GM12878 (cell line): ENCODE data around the gene NRAS. TPM values are rescaled to one million over a fixed set of nuclear protein-coding genes. Genes with fewer than 3 reads are reported as not detected.

ENCODE experiments used
- ATAC-seq: fragments of 200-7000 bp; cut with Tn5 transposase; 3 replicates; pipeline ENCODE4 v1.9.1; 2020; ENCODE audit warnings: mild to moderate bottlenecking, moderate library complexity
- BruUV-seq: library from RNA; stranded (reverse); fragments of 400-500 nt; replicated peaks from 2 replicates; lab custom pipeline; 2021; lab: Mats Ljungman, UMichigan
- CTCF ChIA-PET: fragments of 300-600 bp; sonication (Branson Sonifier 250); formaldehyde crosslinking; extraction: SDS; loops from one replicate; lab custom pipeline; 2021; ENCODE audit warnings: inconsistent platforms; lab: Yijun Ruan, JAX
- POLR2A ChIA-PET: fragments of 350-600 bp; formaldehyde crosslinking; extraction: SDS; loops from one replicate; lab custom pipeline; 2021; ENCODE audit warnings: inconsistent platforms; lab: Charles Lee
- RAD21 ChIA-PET: fragments of 300-600 bp; sonication (Branson Sonifier 250); formaldehyde crosslinking; loops from one replicate; lab custom pipeline; 2023; ENCODE audit warnings: antibody characterized with exemption; ENCODE audit not compliant: unreplicated experiment; lab: Charles Lee
- SMC1A ChIA-PET: fragments of 300-600 bp; sonication (Branson Sonifier 250); formaldehyde crosslinking; loops from one replicate; lab custom pipeline; 2023; ENCODE audit not compliant: unreplicated experiment, uncharacterized antibody; lab: Charles Lee
- DNase-seq: peaks from one replicate; pipeline ENCODE4 v3.0.0-alpha.2; 2011; ENCODE audit warnings: low read depth, low spot score
- FAIRE-seq: peaks from 3 replicates; lab custom pipeline; 2011; peaks lifted over from hg19 to GRCh38; lab: Jason Lieb, UNC
- H2AFZ ChIP-seq: 2 replicates; pipeline ENCODE4 v1.6.0; 2011; ENCODE audit warnings: low read depth, low read length, control low read depth; ENCODE audit not compliant: control insufficient read depth
- H3K27ac ChIP-seq: 2 replicates; pipeline ENCODE4 v1.5.1; 2011; ENCODE audit warnings: control low read depth; ENCODE audit not compliant: control insufficient read depth, insufficient read depth
- H3K27me3 ChIP-seq, 2 experiments: replicated peaks in 1 of 2; 2 replicates each; pipeline versions ENCODE4 v1.6.0 to v1.6.1; 2011; ENCODE audit warnings: low read length in 1 of 2; ENCODE audit not compliant: control insufficient read depth in 2 of 2, insufficient read depth in 2 of 2
- H3K36me3 ChIP-seq, 2 experiments: 2 replicates each; pipeline ENCODE4 v1.5.1; 2011; ENCODE audit warnings: low read length in 1 of 2; ENCODE audit not compliant: control insufficient read depth in 2 of 2, insufficient read depth in 2 of 2
- H3K4me1 ChIP-seq: 2 replicates; pipeline ENCODE4 v1.6.1; 2011; ENCODE audit warnings: mild to moderate bottlenecking, low read length, moderate library complexity, mixed read lengths; ENCODE audit not compliant: control insufficient read depth, insufficient read depth
- H3K4me2 ChIP-seq: 2 replicates; pipeline ENCODE4 v1.6.0; 2011; ENCODE audit warnings: control low read depth; ENCODE audit not compliant: control insufficient read depth, insufficient read depth
- H3K4me3 ChIP-seq: fragments of 200-600 bp; sonication (generic); 2 replicates; pipeline ENCODE4 v1.5.1; 2016
- H3K79me2 ChIP-seq: 2 replicates; pipeline ENCODE4 v1.6.0; 2011; ENCODE audit warnings: low read length; ENCODE audit not compliant: control insufficient read depth, insufficient read depth
- H3K9ac ChIP-seq: 2 replicates; pipeline ENCODE4 v1.8.0; 2011; ENCODE audit warnings: low read length, control low read depth, mixed read lengths; ENCODE audit not compliant: control insufficient read depth, insufficient read depth
- H3K9me3 ChIP-seq: replicated peaks from 3 replicates; pipeline ENCODE4 v1.5.1; 2011; ENCODE audit warnings: mild to moderate bottlenecking, low read length; ENCODE audit not compliant: control insufficient read depth, insufficient read depth
- H4K20me1 ChIP-seq: 2 replicates; pipeline ENCODE4 v1.6.0; 2011; ENCODE audit not compliant: control insufficient read depth, insufficient read depth
- EGR1 ChIP-seq, 2 experiments: IDR thresholded peaks; 1 replicate in 1 of 2; 2 replicates in 1 of 2; pipeline ENCODE4 v1.6.1; 2011 to 2012; ENCODE audit warnings: low read depth in 2 of 2, low read length in 2 of 2, borderline replicate concordance in 1 of 2, mild to moderate bottlenecking in 1 of 2, moderate library complexity in 1 of 2
- MTA2 ChIP-seq: fragments of 450-650 bp; IDR thresholded peaks from 2 replicates; pipeline ENCODE4 v1.6.1; 2016; ENCODE audit warnings: low read depth, mild to moderate bottlenecking, moderate library complexity
- NFYB ChIP-seq: IDR thresholded peaks from 2 replicates; pipeline ENCODE4 v1.6.1; 2011; ENCODE audit warnings: low read depth, mild to moderate bottlenecking, low read length, improper control_type of control experiment, moderate library complexity; ENCODE audit not compliant: insufficient read depth
- WRNIP1 ChIP-seq: IDR thresholded peaks from 2 replicates; pipeline ENCODE4 v1.6.1; 2011; ENCODE audit warnings: low read depth, low read length, improper control_type of control experiment, borderline replicate concordance
- ZNF207 ChIP-seq: fragments of 450-650 bp; IDR thresholded peaks from 2 replicates; pipeline ENCODE4 v1.6.1; 2014; ENCODE audit warnings: antibody characterized with exemption, mild to moderate bottlenecking, borderline replicate concordance
- WGBS: methylation state at CpG from one replicate; pipeline ENCODE4 v1.1.6; 2016; ENCODE audit warnings: low lambda C conversion rate; ENCODE audit not compliant: insufficient replicate concordance, insufficient coverage; ENCODE audit errors: missing lambda C conversion rate; 5-methylcytosine and 5-hydroxymethylcytosine counted together
- in situ Hi-C: fragments of 300-500 bp; cut with MboI; formaldehyde crosslinking; loops from 9 replicates; pipeline ENCODE4 v1.14.3; 2018; ENCODE audit warnings: mixed read lengths
- intact Hi-C: fragments of 100-400 bp; cut with micrococcal nuclease; formaldehyde crosslinking; loops from one replicate; pipeline ENCODE4 v1.14.2; 2022; ENCODE audit not compliant: unreplicated experiment
- polyA plus RNA-seq, 11 experiments: library from polyadenylated mRNA; depleted of rRNA in 4 of 11; unstranded in 6 of 11; stranded (reverse) in 5 of 11; fragments of >200 nt; fragmentation: Nextera tagmentation in 4 of 11; fragmentation: Illumina TruSeq in 1 of 11; extraction: Ambion mirVana in 4 of 11; extraction: Trizol in 1 of 11; gene quantifications; 1 replicate in 1 of 11; 2 replicates in 10 of 11; pipeline versions ENCODE4 v1.2.1 to v1.2.3, GENCODE V29; 2011 to 2016; ENCODE audit warnings: inconsistent platforms in 2 of 11, missing spikeins in 2 of 11, low read depth in 1 of 11
- total RNA-seq, 4 experiments: library from RNA; depleted of rRNA in 3 of 4; stranded (reverse); fragments of >200 nt in 3 of 4; fragmentation: Illumina TruSeq in 1 of 4; extraction: Trizol in 1 of 4; gene quantifications; 2 replicates each; pipeline versions ENCODE4 v1.2.1 to v1.2.3, GENCODE V29; 2013 to 2021
- TF ChIP-seq, protein P1 (sequence below): fragments of 450-650 bp; IDR thresholded peaks from 2 replicates; pipeline ENCODE4 v1.6.1; 2018; ENCODE audit warnings: mild to moderate bottlenecking, low read depth, moderate library complexity; ENCODE audit not compliant: partially characterized antibody
- TF ChIP-seq, protein P2 (sequence below): fragments of 450-650 bp; IDR thresholded peaks from 2 replicates; pipeline ENCODE4 v1.6.1; 2017; ENCODE audit warnings: mild to moderate bottlenecking, moderate library complexity
- TF ChIP-seq, protein P3 (sequence below): fragments of 450-650 bp; IDR thresholded peaks from 2 replicates; pipeline ENCODE4 v1.6.1; 2017; ENCODE audit warnings: mild to moderate bottlenecking, low read depth, inconsistent platforms; ENCODE audit not compliant: poor library complexity, severe bottlenecking
- TF ChIP-seq, protein P4 (sequence below): fragments of 450-650 bp; IDR thresholded peaks from 2 replicates; pipeline ENCODE4 v1.6.1; 2016; ENCODE audit warnings: mild to moderate bottlenecking

NRAS gene
- total and polyA plus RNA-seq, 10 of the 15 experiments (the other 5 are each of a cell fraction or from before 2014, with no cell fraction given) = 31.7 to 73.2 (median 66.2) TPM

DNA sequence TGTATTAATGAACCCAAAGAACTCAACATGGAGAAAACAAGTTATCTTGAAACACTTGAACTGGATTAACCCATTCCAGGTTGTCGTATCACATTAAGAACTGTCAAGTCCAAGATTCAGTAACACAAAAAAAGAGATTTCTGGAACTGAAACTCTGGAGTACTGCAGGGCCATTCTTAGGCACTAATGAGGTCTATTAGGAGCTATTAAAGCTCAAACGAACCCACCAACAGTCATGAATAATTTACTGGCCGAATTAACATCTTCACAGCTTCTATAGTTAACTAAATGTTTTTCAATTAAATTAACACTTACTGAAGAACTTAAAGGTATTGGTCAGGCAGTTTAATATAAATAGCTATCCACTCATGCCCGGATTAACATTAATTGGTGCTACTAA lies 36.6 kb upstream of the NRAS start:
- Histone ChIP-seq H2AFZ (no peak overlapping the region), H3K4me3 (peak overlapping the region; percentile 27; the same call in 1 of the 2 replicates), H4K20me1 (peaks cover 12% of the 10 kb centered on the region), H3K79me2 (peaks cover 96% of the 10 kb centered on the region), H3K4me1 (peaks cover 26% of the 10 kb centered on the region), H3K9ac (0 out of 2 replicates have a peak overlapping the region, but pooled peaks have one; percentile 12), H3K36me3 (peaks cover 0 to 8% of the 10 kb centered on the region in 2 experiments; a peak in 3 of 4 replicates), H3K27me3 (no peaks in the 10 kb centered on the region), H3K9me3 (no peaks in the 10 kb centered on the region), H3K4me2 (peak overlapping the region; percentile 89), H3K27ac (no peak overlapping the region)
- ChIA-PET CTCF (interaction anchor here (0.7 to 1.1 kb wide), 2 partner anchors 9 to 27 kb away, joined by 3 to 4 read pairs; partner anchors contain the start of gene SIKE1), POLR2A (no interaction called here), SMC1A (interaction anchor here (0.9 to 1.0 kb wide), 2 partner anchors 8 to 13 kb away, joined by 3 read pairs; no protein-coding TSS in a partner anchor), RAD21 (no interaction called here)
- no TSS peak for BruUV-seq
- DNase-seq (no peak), FAIRE-seq (no peak), ATAC-seq (no peak)
- TF ChIP-seq, protein P1, sequence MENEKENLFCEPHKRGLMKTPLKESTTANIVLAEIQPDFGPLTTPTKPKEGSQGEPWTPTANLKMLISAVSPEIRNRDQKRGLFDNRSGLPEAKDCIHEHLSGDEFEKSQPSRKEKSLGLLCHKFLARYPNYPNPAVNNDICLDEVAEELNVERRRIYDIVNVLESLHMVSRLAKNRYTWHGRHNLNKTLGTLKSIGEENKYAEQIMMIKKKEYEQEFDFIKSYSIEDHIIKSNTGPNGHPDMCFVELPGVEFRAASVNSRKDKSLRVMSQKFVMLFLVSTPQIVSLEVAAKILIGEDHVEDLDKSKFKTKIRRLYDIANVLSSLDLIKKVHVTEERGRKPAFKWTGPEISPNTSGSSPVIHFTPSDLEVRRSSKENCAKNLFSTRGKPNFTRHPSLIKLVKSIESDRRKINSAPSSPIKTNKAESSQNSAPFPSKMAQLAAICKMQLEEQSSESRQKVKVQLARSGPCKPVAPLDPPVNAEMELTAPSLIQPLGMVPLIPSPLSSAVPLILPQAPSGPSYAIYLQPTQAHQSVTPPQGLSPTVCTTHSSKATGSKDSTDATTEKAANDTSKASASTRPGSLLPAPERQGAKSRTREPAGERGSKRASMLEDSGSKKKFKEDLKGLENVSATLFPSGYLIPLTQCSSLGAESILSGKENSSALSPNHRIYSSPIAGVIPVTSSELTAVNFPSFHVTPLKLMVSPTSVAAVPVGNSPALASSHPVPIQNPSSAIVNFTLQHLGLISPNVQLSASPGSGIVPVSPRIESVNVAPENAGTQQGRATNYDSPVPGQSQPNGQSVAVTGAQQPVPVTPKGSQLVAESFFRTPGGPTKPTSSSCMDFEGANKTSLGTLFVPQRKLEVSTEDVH = no peak
- TF ChIP-seq EGR1 (IDR thresholded peaks at IDR 0.05; ENCODE audit: borderline replicate concordance in 1 of 2, low read depth in 2 of 2, low read length in 2 of 2) (no peak), MTA2 (0 out of 2 replicates have a peak, but pooled peaks have one; percentile 11), WRNIP1 (no peak), ZNF207 (no peak), NFYB (no peak)
- TF ChIP-seq, protein P2, sequence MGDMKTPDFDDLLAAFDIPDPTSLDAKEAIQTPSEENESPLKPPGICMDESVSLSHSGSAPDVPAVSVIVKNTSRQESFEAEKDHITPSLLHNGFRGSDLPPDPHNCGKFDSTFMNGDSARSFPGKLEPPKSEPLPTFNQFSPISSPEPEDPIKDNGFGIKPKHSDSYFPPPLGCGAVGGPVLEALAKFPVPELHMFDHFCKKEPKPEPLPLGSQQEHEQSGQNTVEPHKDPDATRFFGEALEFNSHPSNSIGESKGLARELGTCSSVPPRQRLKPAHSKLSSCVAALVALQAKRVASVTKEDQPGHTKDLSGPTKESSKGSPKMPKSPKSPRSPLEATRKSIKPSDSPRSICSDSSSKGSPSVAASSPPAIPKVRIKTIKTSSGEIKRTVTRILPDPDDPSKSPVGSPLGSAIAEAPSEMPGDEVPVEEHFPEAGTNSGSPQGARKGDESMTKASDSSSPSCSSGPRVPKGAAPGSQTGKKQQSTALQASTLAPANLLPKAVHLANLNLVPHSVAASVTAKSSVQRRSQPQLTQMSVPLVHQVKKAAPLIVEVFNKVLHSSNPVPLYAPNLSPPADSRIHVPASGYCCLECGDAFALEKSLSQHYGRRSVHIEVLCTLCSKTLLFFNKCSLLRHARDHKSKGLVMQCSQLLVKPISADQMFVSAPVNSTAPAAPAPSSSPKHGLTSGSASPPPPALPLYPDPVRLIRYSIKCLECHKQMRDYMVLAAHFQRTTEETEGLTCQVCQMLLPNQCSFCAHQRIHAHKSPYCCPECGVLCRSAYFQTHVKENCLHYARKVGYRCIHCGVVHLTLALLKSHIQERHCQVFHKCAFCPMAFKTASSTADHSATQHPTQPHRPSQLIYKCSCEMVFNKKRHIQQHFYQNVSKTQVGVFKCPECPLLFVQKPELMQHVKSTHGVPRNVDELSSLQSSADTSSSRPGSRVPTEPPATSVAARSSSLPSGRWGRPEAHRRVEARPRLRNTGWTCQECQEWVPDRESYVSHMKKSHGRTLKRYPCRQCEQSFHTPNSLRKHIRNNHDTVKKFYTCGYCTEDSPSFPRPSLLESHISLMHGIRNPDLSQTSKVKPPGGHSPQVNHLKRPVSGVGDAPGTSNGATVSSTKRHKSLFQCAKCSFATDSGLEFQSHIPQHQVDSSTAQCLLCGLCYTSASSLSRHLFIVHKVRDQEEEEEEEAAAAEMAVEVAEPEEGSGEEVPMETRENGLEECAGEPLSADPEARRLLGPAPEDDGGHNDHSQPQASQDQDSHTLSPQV = no peak
- TF ChIP-seq, protein P3, sequence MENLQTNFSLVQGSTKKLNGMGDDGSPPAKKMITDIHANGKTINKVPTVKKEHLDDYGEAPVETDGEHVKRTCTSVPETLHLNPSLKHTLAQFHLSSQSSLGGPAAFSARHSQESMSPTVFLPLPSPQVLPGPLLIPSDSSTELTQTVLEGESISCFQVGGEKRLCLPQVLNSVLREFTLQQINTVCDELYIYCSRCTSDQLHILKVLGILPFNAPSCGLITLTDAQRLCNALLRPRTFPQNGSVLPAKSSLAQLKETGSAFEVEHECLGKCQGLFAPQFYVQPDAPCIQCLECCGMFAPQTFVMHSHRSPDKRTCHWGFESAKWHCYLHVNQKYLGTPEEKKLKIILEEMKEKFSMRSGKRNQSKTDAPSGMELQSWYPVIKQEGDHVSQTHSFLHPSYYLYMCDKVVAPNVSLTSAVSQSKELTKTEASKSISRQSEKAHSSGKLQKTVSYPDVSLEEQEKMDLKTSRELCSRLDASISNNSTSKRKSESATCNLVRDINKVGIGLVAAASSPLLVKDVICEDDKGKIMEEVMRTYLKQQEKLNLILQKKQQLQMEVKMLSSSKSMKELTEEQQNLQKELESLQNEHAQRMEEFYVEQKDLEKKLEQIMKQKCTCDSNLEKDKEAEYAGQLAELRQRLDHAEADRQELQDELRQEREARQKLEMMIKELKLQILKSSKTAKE = no peak
- TF ChIP-seq, protein P4, sequence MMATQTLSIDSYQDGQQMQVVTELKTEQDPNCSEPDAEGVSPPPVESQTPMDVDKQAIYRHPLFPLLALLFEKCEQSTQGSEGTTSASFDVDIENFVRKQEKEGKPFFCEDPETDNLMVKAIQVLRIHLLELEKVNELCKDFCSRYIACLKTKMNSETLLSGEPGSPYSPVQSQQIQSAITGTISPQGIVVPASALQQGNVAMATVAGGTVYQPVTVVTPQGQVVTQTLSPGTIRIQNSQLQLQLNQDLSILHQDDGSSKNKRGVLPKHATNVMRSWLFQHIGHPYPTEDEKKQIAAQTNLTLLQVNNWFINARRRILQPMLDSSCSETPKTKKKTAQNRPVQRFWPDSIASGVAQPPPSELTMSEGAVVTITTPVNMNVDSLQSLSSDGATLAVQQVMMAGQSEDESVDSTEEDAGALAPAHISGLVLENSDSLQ = no peak
- in situ Hi-C loops (no loop called here), intact Hi-C loops (no loop called here)
- WGBS = 53% methylated on average over 4 of the region's 4 CpGs
